ENCODE results near the gene PPP1R16B.

- 0 out of 2 replicates have a peak, but pooled peaks have one; percentile 30 for TF ChIP-seq POLR2AphosphoS5 (IDR thresholded peaks at IDR 0.05; ENCODE audit: low read depth, low read length)
- no peak for TF ChIP-seq TAF1 (IDR thresholded peaks at IDR 0.05; ENCODE audit: low read depth, low read length)
- TF ChIP-seq POLR2A (IDR thresholded peaks at IDR 0.05; ENCODE audit: low read depth, low read length): no peak; the same call in none of the 2 replicates
- TF ChIP-seq SPI1 (IDR thresholded peaks at IDR 0.05; ENCODE audit: low read depth, low read length): no peak
- TF ChIP-seq PAX5 (IDR thresholded peaks at IDR 0.05; ENCODE audit: insufficient read depth, low read length, severe bottlenecking): no peak
- TF ChIP-seq POU2F2 (IDR thresholded peaks at IDR 0.05; ENCODE audit: low read depth, low read length): no peak
Measured at GRCh38 chr20:38825571-38825900, 20.0 kb downstream of the PPP1R16B start.

All from GM12891 (cell line).